ENCODE data around the gene COL15A1.

The COL15A1 gene

GRCh38 chr9:98974106-98974505 is 30.4 kb downstream of the COL15A1 start:
- no peak for FAIRE-seq

- FAIRE-seq, result no peak
These were observed 30.8 kb downstream of the COL15A1 start for GRCh38 chr9:98974554-98974953.

- FAIRE-seq, result no peak
These were observed 31.4 kb downstream of the COL15A1 start for GRCh38 chr9:98974994-98975712.

GRCh38 chr9:98975838-98976237 is 32.1 kb downstream of the COL15A1 start:
- no peak for FAIRE-seq

GRCh38 chr9:98977246-98977714 is 33.6 kb downstream of the COL15A1 start:
- no peak for FAIRE-seq

GRCh38 chr9:98977813-98978212 is 34.1 kb downstream of the COL15A1 start:
- FAIRE-seq, result no peak

GRCh38 chr9:98978231-98978681 is 34.5 kb downstream of the COL15A1 start:
- FAIRE-seq, result no peak

- no peak for FAIRE-seq
These were observed 36.6 kb downstream of the COL15A1 start for GRCh38 chr9:98980291-98980690.

- FAIRE-seq, result no peak
These were observed 39.9 kb downstream of the COL15A1 start for GRCh38 chr9:98983295-98984268.

- FAIRE-seq, result no peak
These were observed 41.9 kb downstream of the COL15A1 start for GRCh38 chr9:98985596-98985995.

- FAIRE-seq, result no peak
These were observed 43.4 kb downstream of the COL15A1 start for GRCh38 chr9:98986866-98987651.

GRCh38 chr9:98989036-98990000 is 45.6 kb downstream of the COL15A1 start:
- FAIRE-seq, result no peak

- no peak for FAIRE-seq
These were observed 46.6 kb downstream of the COL15A1 start for GRCh38 chr9:98990181-98990870.

GRCh38 chr9:98992107-98992884 is 48.6 kb downstream of the COL15A1 start:
- FAIRE-seq, result no peak

GRCh38 chr9:98992885-98993569 is 49.3 kb downstream of the COL15A1 start:
- FAIRE-seq, result no peak

- FAIRE-seq, result no peak
These were observed 49.9 kb downstream of the COL15A1 start for GRCh38 chr9:98993570-98993945.

GRCh38 chr9:98994172-98995058 is 50.7 kb downstream of the COL15A1 start:
- no peak for FAIRE-seq

- FAIRE-seq, result no peak
These were observed 51.5 kb downstream of the COL15A1 start for GRCh38 chr9:98995059-98995671.
